ENCODE results near the gene PEX3. TPM values are rescaled to one million over a fixed set of nuclear protein-coding genes. Genes with fewer than 3 reads are reported as not detected.
A peak's percentile ranks its signal among the peaks of the same experiment; 100 is the strongest.

The PEX3 gene
- total RNA-seq, 1 experiment from 2014 or later: 12.9 TPM

- H3K27me3 ChIP-seq (ENCODE audit: insufficient read depth, low read length): no peaks in the 10 kb centered on the region
- H3K79me2 ChIP-seq (ENCODE audit: insufficient read depth, low read length): peaks cover 52% of the 10 kb centered on the region
- ChIA-PET CTCF (no interaction called here), RAD21 (ENCODE audit: low non-redundant PET in 1 of 2, low total read pairs in 2 of 2, uncharacterized antibody in 2 of 2, unreplicated experiment in 2 of 2) (no interaction called here), POLR2A (no interaction called here)
- peak overlapping the region; percentile 62 to 95 for H3K4me3 ChIP-seq (replicated peaks in 1 of 2; ENCODE audit: low read depth in 1 of 2, low read length in 2 of 2)
- no peaks in the 10 kb centered on the region for H4K20me1 ChIP-seq (ENCODE audit: insufficient read depth)
- H3K9ac ChIP-seq (ENCODE audit: low read length): peak overlapping the region; percentile 97
- H3K9me2 ChIP-seq (ENCODE audit: insufficient read depth): no peaks in the 10 kb centered on the region
- ATAC-seq: no peak
- no peak overlapping the region for H2AFZ ChIP-seq (ENCODE audit: low read depth, low read length, poor library complexity, severe bottlenecking)
- intact Hi-C loops (cut with micrococcal nuclease): loop anchor here (2.0 kb wide), 2 partner anchors 59 to 561 kb away; partner anchors contain the start of gene FUCA2
- H3K27ac ChIP-seq (ENCODE audit: low read depth, low read length): no peak overlapping the region
- BruUV-seq (replicated peaks): no TSS peak
- peak overlapping the region; percentile 78 for H3K4me2 ChIP-seq (ENCODE audit: low read length)
- H3K36me3 ChIP-seq (ENCODE audit: control insufficient read depth in 1 of 2, insufficient read depth in 2 of 2, low read length in 2 of 2): no peaks in the 10 kb centered on the region
- H3K4me1 ChIP-seq (ENCODE audit: control insufficient read depth in 1 of 2, insufficient read depth in 2 of 2, low read length in 2 of 2): peaks cover 2 to 16% of the 10 kb centered on the region in 2 experiments; a peak in 2 of 4 replicates
- H3K9me3 ChIP-seq (ENCODE audit: control insufficient read depth in 1 of 2, insufficient read depth in 1 of 2, low read depth in 1 of 2, low read length in 2 of 2): no peaks in the 10 kb centered on the region
- TF ChIP-seq YY1 (IDR thresholded peaks at IDR 0.05; ENCODE audit: extremely low read depth, insufficient replicate concordance, low read depth, low read length): no peak
- no peak for TF ChIP-seq ELF1 (IDR thresholded peaks at IDR 0.05; ENCODE audit: borderline replicate concordance, low read depth)
- TF ChIP-seq POLR2AphosphoS5 (IDR thresholded peaks at IDR 0.05; ENCODE audit: low read depth, low read length): no peak
- no peak for DNase-seq (ENCODE audit: low read depth, low spot score)
Observed at GRCh38 chr6:143451531-143451930, 926 bp downstream of the PEX3 start.

- Histone ChIP-seq H3K4me3 (replicated peaks in 1 of 2; ENCODE audit: low read depth in 1 of 2, low read length in 2 of 2) (no peak overlapping the region), H3K4me2 (ENCODE audit: low read length) (peak overlapping the region; percentile 15)
Observed at GRCh38 chr6:143457563-143458359, 7.2 kb downstream of the PEX3 start.

More at GRCh38 chr6:143457563-143458359, 7.2 kb downstream of the PEX3 start:
- H3K9ac ChIP-seq (ENCODE audit: low read length): no peak overlapping the region
- intact Hi-C loops (cut with micrococcal nuclease): no loop called here
- H3K27me3 ChIP-seq (ENCODE audit: insufficient read depth, low read length): no peaks in the 10 kb centered on the region
- H3K36me3 ChIP-seq (ENCODE audit: control insufficient read depth in 1 of 2, insufficient read depth in 2 of 2, low read length in 2 of 2): no peaks in the 10 kb centered on the region
- TF ChIP-seq EGR1 (IDR thresholded peaks at IDR 0.05; ENCODE audit: low read depth) (no peak), ZFX (IDR thresholded peaks at IDR 0.05) (no peak), POLR2A (IDR thresholded peaks at IDR 0.05; ENCODE audit: borderline replicate concordance, extremely low read depth, insufficient read depth, insufficient read length) (no peak), REST (IDR thresholded peaks at IDR 0.05; ENCODE audit: low read depth) (no peak), EZH2phosphoT487 (IDR thresholded peaks at IDR 0.05; ENCODE audit: borderline replicate concordance) (no peak)
- H3K4me1 ChIP-seq (ENCODE audit: control insufficient read depth in 1 of 2, insufficient read depth in 2 of 2, low read length in 2 of 2): peaks cover 2 to 11% of the 10 kb centered on the region in 2 experiments; a peak in 2 of 4 replicates
- H4K20me1 ChIP-seq (ENCODE audit: insufficient read depth): no peaks in the 10 kb centered on the region
- BruUV-seq (replicated peaks): no TSS peak
- ATAC-seq (peak; percentile 60), DNase-seq (ENCODE audit: low read depth, low spot score) (no peak)
- no peak overlapping the region for H2AFZ ChIP-seq (ENCODE audit: low read depth, low read length, poor library complexity, severe bottlenecking)
- ChIA-PET POLR2A (no interaction called here), RAD21 (ENCODE audit: low non-redundant PET in 1 of 2, low total read pairs in 2 of 2, uncharacterized antibody in 2 of 2, unreplicated experiment in 2 of 2) (interaction anchor here in 1 of 2 experiments (0.5 kb wide), 1 partner anchor 890 kb away, joined by 3 read pairs; no protein-coding TSS in a partner anchor), CTCF (no interaction called here)
- H3K79me2 ChIP-seq (ENCODE audit: insufficient read depth, low read length): no peaks in the 10 kb centered on the region
- no peaks in the 10 kb centered on the region for H3K9me3 ChIP-seq (ENCODE audit: control insufficient read depth in 1 of 2, insufficient read depth in 1 of 2, low read depth in 1 of 2, low read length in 2 of 2)
- H3K27ac ChIP-seq (ENCODE audit: low read depth, low read length): no peak overlapping the region
- H3K9me2 ChIP-seq (ENCODE audit: insufficient read depth): no peaks in the 10 kb centered on the region

Measured in HCT116 (cell line).